HFFc6 (cell line): ENCODE data around the gene PNLDC1. TPM values are rescaled to one million over a fixed set of nuclear protein-coding genes. Genes with fewer than 3 reads are reported as not detected.
"Not testable (repeated sequence)": the region's sequence is repeated elsewhere in the genome, so short reads cannot be mapped to it uniquely, and the experiment has no call there.

Experiments
- DNase-seq: peaks from one replicate; pipeline ENCODE4 v3.0.0-alpha.2; 2018
- H3K27ac Mint-ChIP-seq: 2 replicates; pipeline ENCODE4 v1.8.0; 2020; ENCODE audit warnings: mild to moderate bottlenecking, mixed read lengths
- H3K27me3 Mint-ChIP-seq: 2 replicates; pipeline ENCODE4 v1.8.0; 2021; ENCODE audit warnings: mild to moderate bottlenecking, moderate library complexity, mixed read lengths; ENCODE audit not compliant: insufficient read depth
- H3K36me3 Mint-ChIP-seq: 2 replicates; pipeline ENCODE4 v1.8.0; 2021; ENCODE audit warnings: low read depth, mixed read lengths
- H3K4me1 Mint-ChIP-seq: 2 replicates; pipeline ENCODE4 v1.8.0; 2020; ENCODE audit warnings: low read depth, mixed read lengths
- H3K4me3 Mint-ChIP-seq: 2 replicates; pipeline ENCODE4 v1.8.0; 2020; ENCODE audit warnings: mild to moderate bottlenecking, moderate library complexity, mixed read lengths
- H3K9me3 Mint-ChIP-seq: 2 replicates; pipeline ENCODE4 v1.8.0; 2020; ENCODE audit warnings: mild to moderate bottlenecking, mixed read lengths
- total RNA-seq, 6 experiments: library from RNA; stranded (reverse); fragmentation: NEBNext Ultra II Directional; extraction: Animal tissue kit (Norgen Biotek cat#: 25700); gene quantifications; 2 replicates in 1 of 6; 3 replicates in 5 of 6; pipeline ENCODE4 v1.2.3, GENCODE V29; 2021
- TF ChIP-seq, protein P1 (sequence below): fragments of 200-600 bp; sonication (generic); IDR thresholded peaks from 2 replicates; pipeline ENCODE4 v1.5.0; 2021; ENCODE audit warnings: antibody characterized with exemption, mild to moderate bottlenecking

PNLDC1 gene
- total RNA-seq, 6 experiments from 2014 or later: not detected

DNA sequence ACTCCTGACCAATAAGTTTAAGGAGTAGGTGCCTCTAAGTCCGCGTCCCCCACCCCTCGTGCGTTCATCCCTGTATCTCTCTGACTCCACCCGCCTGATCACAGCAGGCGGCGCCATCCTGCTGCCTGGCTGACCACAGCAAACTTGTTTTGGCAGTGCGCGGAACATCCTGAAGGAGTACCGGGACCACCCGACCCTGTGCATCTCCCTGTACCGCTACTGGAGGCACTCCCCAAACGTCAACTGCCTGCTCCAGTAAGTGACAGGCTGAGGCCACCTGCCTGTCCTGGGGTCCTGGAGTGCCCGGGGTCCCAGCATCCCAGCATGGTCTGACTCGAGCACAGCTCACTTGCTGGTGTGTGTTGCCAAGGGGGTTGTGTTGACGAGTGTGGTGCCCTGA, 19.0 kb downstream of the PNLDC1 start:
- H3K4me3 Mint-ChIP-seq: no peak overlapping the region
- H3K9me3 Mint-ChIP-seq: no peaks in the 10 kb centered on the region
- TF ChIP-seq, protein P1, sequence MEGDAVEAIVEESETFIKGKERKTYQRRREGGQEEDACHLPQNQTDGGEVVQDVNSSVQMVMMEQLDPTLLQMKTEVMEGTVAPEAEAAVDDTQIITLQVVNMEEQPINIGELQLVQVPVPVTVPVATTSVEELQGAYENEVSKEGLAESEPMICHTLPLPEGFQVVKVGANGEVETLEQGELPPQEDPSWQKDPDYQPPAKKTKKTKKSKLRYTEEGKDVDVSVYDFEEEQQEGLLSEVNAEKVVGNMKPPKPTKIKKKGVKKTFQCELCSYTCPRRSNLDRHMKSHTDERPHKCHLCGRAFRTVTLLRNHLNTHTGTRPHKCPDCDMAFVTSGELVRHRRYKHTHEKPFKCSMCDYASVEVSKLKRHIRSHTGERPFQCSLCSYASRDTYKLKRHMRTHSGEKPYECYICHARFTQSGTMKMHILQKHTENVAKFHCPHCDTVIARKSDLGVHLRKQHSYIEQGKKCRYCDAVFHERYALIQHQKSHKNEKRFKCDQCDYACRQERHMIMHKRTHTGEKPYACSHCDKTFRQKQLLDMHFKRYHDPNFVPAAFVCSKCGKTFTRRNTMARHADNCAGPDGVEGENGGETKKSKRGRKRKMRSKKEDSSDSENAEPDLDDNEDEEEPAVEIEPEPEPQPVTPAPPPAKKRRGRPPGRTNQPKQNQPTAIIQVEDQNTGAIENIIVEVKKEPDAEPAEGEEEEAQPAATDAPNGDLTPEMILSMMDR: no peak
- no peak overlapping the region for H3K27ac Mint-ChIP-seq
- peaks cover 16% of the 10 kb centered on the region for H3K27me3 Mint-ChIP-seq
- H3K36me3 Mint-ChIP-seq: no peaks in the 10 kb centered on the region
- peaks cover 11% of the 10 kb centered on the region; the same call in 1 of the 2 replicates for H3K4me1 Mint-ChIP-seq
- DNase-seq: no peak

DNA sequence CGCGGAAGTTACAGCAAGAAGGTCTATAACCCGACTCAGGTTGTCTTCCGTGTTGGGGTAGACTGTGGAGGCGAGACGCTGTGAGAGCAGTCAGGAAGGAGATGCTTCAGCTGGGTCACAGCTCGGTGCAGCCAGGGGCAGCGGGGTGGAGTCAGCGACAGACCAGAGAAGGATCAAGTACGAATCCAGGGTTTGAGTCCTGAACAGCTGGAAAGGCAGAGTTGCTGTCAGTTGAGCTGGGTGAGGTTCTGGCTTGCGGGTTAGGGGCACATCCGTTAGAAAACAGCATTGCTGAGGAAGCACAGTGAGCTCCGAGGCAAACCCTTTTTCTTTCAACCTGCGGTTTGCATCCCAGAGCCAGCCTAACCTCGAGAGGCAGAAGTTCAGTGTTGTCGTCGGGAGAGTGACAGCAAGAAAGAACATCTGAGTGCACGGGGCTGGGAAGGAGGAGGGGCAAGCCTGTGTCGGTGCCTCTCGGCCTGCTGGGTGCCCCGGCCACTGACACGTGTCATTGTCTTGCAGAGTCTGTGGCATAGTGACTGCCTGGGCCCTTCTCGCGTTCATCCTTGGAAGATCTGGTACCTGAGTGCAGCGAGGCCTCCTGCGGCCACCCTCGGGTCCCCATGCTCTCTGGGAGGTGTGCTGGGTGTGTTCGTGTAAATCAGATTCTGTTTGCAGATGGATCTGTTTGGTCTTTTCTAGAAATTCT, 20.0 kb downstream of the PNLDC1 start:
- Mint-ChIP-seq H3K27ac (no peak overlapping the region), H3K4me3 (no peak overlapping the region), H3K9me3 (no peaks in the 10 kb centered on the region), H3K27me3 (peaks cover 16% of the 10 kb centered on the region), H3K4me1 (peaks cover 11% of the 10 kb centered on the region; the same call in 1 of the 2 replicates), H3K36me3 (no peaks in the 10 kb centered on the region)
- TF ChIP-seq, protein P1: no peak
- DNase-seq: no peak

DNA sequence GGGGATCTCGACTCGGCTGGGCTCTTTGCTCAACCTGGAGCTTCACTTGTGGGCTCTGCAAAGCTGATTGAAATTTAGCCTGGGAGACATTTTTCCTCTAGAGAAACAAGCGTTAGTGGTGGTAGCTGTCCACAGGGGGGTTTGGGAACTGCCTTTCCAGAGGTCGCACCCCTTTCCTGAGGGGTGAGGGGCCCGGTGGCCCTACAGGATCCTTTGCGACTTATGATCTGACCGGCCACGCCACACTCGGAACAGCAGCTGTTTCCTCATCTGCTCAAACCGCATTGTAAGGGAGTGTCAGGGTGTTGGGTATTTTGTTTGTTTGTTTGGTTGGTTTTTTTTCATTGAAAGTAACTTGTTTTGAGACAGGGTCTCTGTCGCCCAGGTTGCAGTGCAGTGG, 21.0 kb downstream of the PNLDC1 start:
- Mint-ChIP-seq H3K4me1 (peaks cover 11% of the 10 kb centered on the region; the same call in 1 of the 2 replicates), H3K4me3 (no peak overlapping the region), H3K27me3 (peaks cover 16% of the 10 kb centered on the region), H3K27ac (no peak overlapping the region), H3K9me3 (no peaks in the 10 kb centered on the region), H3K36me3 (no peaks in the 10 kb centered on the region)
- TF ChIP-seq, protein P1: no peak
- DNase-seq: no peak

DNA sequence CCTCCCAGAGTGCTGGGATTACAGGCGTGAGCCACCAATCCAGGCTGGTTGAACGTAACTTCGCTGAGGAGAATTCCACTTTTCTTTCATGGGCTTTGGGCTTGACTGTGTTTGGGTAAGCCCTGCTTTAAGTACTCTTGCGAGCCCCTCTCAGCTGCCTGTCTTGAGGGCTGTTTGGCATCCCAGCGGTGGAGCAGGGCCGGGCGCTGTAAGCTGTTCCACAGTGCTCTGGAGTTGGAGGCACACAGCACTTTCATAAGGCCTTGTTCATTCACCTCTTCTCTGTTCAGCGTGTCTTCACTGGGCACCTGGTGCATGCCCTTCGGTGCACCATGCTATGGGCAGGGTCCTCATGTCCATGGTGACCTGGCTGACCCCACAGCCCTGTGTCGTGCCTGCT, 21.6 kb downstream of the PNLDC1 start:
- DNase-seq: no peak
- TF ChIP-seq, protein P1: no peak
- Mint-ChIP-seq H3K4me3 (no peak overlapping the region), H3K9me3 (no peaks in the 10 kb centered on the region), H3K27ac (no peak overlapping the region), H3K36me3 (no peaks in the 10 kb centered on the region), H3K27me3 (peaks cover 16% of the 10 kb centered on the region), H3K4me1 (peaks cover 11% of the 10 kb centered on the region; the same call in 1 of the 2 replicates)

DNA sequence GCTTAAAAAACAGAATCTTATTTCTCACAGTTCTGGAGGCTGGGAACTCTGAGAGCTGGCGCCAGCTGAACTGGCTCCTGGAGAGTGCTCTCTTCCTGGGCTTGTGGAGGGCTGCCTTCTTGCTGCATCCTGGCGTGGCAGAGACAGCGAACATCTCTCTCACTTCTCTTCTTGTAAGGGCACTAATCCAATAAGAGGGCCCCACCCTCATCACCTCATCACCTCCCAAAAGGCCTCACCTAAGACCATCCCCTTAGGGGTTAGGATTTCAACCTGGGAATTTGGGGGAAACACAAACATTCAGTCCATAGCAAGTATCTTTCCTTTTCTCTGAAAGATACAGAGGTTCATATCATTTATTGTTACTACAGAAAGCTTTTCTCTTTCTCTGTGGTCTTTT, 23.9 kb downstream of the PNLDC1 start:
- no peaks in the 10 kb centered on the region for H3K9me3 Mint-ChIP-seq
- DNase-seq: no peak
- H3K36me3 Mint-ChIP-seq: no peaks in the 10 kb centered on the region
- peaks cover 16% of the 10 kb centered on the region for H3K27me3 Mint-ChIP-seq
- TF ChIP-seq, protein P1: no peak
- H3K4me1 Mint-ChIP-seq: peaks cover 22% of the 10 kb centered on the region
- no peak overlapping the region for H3K27ac Mint-ChIP-seq
- H3K4me3 Mint-ChIP-seq: no peak overlapping the region

DNA sequence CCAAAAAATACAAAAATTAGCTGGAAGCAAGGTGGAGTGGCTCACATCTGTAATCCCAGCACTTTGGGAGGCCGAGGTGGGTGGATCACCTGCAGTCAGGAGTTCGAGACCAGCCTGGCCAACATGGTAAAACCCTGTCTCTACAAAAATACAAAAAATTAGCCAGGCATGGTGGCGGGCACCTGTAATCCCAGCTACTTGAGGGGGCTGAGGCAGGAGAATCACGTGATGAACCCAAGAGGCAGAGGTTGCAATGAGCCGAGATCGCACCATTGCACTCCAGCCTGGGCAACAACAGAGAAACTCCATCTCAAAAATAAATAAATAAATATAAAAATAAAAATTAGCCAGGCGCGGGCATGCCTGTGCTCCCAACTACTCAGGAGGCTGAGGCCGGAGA, 24.6 kb downstream of the PNLDC1 start:
- not testable (repeated sequence) for DNase-seq, H3K4me3 Mint-ChIP-seq, H3K27ac Mint-ChIP-seq, H3K36me3 Mint-ChIP-seq, H3K9me3 Mint-ChIP-seq
- H3K4me1 Mint-ChIP-seq: peaks cover 29% of the 10 kb centered on the region
- H3K27me3 Mint-ChIP-seq: peaks cover 14% of the 10 kb centered on the region
